ENCODE data around the gene MPG.
"Not testable (repeated sequence)": the region's sequence is repeated elsewhere in the genome, so short reads cannot be mapped to it uniquely, and the experiment has no call there.

Gene MPG

DNA sequence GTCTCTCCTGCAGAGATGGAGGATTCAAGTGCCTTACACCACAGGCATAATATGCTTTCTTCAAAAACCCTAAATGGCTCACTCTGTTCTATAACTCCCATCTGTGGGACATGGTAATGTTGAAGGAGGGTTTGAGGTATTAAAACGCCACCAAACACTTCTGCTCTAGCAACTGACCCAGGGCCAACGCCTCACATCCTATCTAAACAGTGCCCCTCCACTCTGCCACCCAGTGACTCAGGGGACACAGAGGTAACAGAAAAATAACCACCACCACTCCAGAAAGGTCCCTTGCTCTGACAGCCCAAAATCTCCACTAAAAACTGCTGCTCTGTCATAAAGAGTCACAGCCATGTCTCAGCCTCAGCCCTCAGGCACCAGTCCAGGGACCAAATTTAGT lies 42.7 kb downstream of the MPG start:
- no peak overlapping the region for H3K27ac ChIP-seq
- no peak for TF ChIP-seq ZFX (IDR thresholded peaks at IDR 0.05; ENCODE audit: borderline replicate concordance)
- TF ChIP-seq, protein P1, sequence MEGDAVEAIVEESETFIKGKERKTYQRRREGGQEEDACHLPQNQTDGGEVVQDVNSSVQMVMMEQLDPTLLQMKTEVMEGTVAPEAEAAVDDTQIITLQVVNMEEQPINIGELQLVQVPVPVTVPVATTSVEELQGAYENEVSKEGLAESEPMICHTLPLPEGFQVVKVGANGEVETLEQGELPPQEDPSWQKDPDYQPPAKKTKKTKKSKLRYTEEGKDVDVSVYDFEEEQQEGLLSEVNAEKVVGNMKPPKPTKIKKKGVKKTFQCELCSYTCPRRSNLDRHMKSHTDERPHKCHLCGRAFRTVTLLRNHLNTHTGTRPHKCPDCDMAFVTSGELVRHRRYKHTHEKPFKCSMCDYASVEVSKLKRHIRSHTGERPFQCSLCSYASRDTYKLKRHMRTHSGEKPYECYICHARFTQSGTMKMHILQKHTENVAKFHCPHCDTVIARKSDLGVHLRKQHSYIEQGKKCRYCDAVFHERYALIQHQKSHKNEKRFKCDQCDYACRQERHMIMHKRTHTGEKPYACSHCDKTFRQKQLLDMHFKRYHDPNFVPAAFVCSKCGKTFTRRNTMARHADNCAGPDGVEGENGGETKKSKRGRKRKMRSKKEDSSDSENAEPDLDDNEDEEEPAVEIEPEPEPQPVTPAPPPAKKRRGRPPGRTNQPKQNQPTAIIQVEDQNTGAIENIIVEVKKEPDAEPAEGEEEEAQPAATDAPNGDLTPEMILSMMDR (IDR thresholded peaks at IDR 0.05): no peak

- TF ChIP-seq ZFX (IDR thresholded peaks at IDR 0.05; ENCODE audit: borderline replicate concordance): no peak
- TF ChIP-seq, protein P1 (IDR thresholded peaks at IDR 0.05): no peak
- no peak overlapping the region for H3K27ac ChIP-seq
These were observed 44.3 kb downstream of the MPG start for GRCh38 chr16:122361-122760.

GRCh38 chr16:123558-124350 lies 45.7 kb downstream of the MPG start:
- not testable (repeated sequence) for H3K27ac ChIP-seq

GRCh38 chr16:125011-125410 lies 47.0 kb downstream of the MPG start:
- TF ChIP-seq, protein P1 (IDR thresholded peaks at IDR 0.05): no peak
- H3K27ac ChIP-seq: no peak overlapping the region

DNA sequence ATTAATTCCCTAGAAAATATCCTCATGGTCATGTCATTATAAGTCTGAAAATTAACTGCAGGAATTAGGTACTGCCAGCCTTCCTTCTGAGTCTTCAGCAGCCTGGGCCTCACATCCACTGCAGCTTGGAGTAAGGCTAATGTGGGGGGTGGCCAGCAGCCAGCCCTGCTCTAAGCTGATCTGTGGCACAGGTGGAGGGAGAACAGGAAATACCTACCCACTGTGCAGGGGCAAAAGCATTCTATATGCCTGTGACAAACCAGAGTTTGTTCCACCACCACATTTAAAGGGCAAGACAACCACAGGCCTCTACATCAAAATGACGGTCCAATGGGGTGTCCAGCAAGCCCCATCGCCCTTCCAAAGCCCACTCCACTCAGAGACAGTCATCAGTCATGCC lies 51.0 kb downstream of the MPG start:
- no peak for TF ChIP-seq ZFX (IDR thresholded peaks at IDR 0.05; ENCODE audit: borderline replicate concordance)
- TF ChIP-seq, protein P1 (IDR thresholded peaks at IDR 0.05): no peak
- H3K27ac ChIP-seq: no peak overlapping the region

- no peak overlapping the region for H3K27ac ChIP-seq
- TF ChIP-seq, protein P1 (IDR thresholded peaks at IDR 0.05): no peak
- TF ChIP-seq ZFX (IDR thresholded peaks at IDR 0.05; ENCODE audit: borderline replicate concordance): no peak
These were observed 52.6 kb downstream of the MPG start for GRCh38 chr16:130533-131173.

GRCh38 chr16:132120-132519 lies 54.1 kb downstream of the MPG start:
- TF ChIP-seq, protein P1 (IDR thresholded peaks at IDR 0.05): no peak
- TF ChIP-seq ZFX (IDR thresholded peaks at IDR 0.05; ENCODE audit: borderline replicate concordance): no peak
- no peak overlapping the region for H3K27ac ChIP-seq
